Gastroesophageal sphincter (tissue), 4 donors: Measurements from ENCODE around the gene WNT7A. TPM values are rescaled to one million over a fixed set of nuclear protein-coding genes. Genes with fewer than 3 reads are reported as not detected.

Experiments
- ATAC-seq: fragments of 150-250 bp; one replicate; pipeline ENCODE4 v1.9.1; 2016; ENCODE audit warnings: mild to moderate bottlenecking, moderate library complexity
- H3K27ac ChIP-seq, 4 donors: fragments of 200-600 bp; sonication (generic) in 3 of 4; 1 replicate in 3 of 4; 2 replicates in 1 of 4; pipeline ENCODE4 v1.5.1; 2016 to 2019
- H3K27me3 ChIP-seq: fragments of 200-600 bp; sonication (generic); one replicate; pipeline ENCODE4 v1.5.1; 2019
- H3K36me3 ChIP-seq, 2 donors: fragments of 200-600 bp; sonication (generic); one replicate each; pipeline ENCODE4 v1.5.1; 2019; ENCODE audit warnings: control low read depth in 1 of 2
- H3K4me1 ChIP-seq, 3 donors: fragments of 200-600 bp; sonication (generic); 1 replicate in 2 of 3; 2 replicates in 1 of 3; pipeline ENCODE4 v1.5.1; 2016 to 2019; ENCODE audit warnings: control low read depth in 2 of 3
- H3K4me3 ChIP-seq, 2 donors: fragments of 200-600 bp; sonication (generic); one replicate each; pipeline ENCODE4 v1.5.1; 2019; ENCODE audit warnings: mild to moderate bottlenecking in 1 of 2, moderate library complexity in 1 of 2
- H3K9me3 ChIP-seq, 3 donors: fragments of 200-600 bp; sonication (generic); one replicate each; pipeline ENCODE4 v1.5.1; 2017 to 2019; ENCODE audit warnings: control low read depth in 2 of 3
- EP300 ChIP-seq: sonication (generic); formaldehyde crosslinking; IDR thresholded peaks from one replicate; pipeline ENCODE4 v1.6.1; 2017; ENCODE audit warnings: antibody characterized with exemption, mild to moderate bottlenecking
- POLR2A ChIP-seq, 2 donors: fragments of 450-650 bp; IDR thresholded peaks; one replicate each; pipeline ENCODE4 v1.6.1; 2017; ENCODE audit warnings: antibody characterized with exemption in 2 of 2, mild to moderate bottlenecking in 2 of 2, moderate library complexity in 1 of 2
- POLR2AphosphoS5 ChIP-seq: sonication (generic); formaldehyde crosslinking; IDR thresholded peaks from one replicate; pipeline ENCODE4 v1.6.1; 2017; ENCODE audit warnings: antibody characterized with exemption
- WGBS, 2 donors: methylation state at CpG; one replicate each; pipeline ENCODE4 v1.1.5; 2018; ENCODE audit warnings: low coverage in 1 of 2; 5-methylcytosine and 5-hydroxymethylcytosine counted together
- total RNA-seq, 4 donors: library from RNA; depleted of rRNA; stranded (reverse); fragments of >200 nt; gene quantifications; one replicate each; pipeline ENCODE4 v1.1.0, GENCODE V29; 2016
- TF ChIP-seq, protein P1 (sequence below), 4 experiments: fragments of 200-600 bp in 2 of 4; fragments of 450-650 bp in 2 of 4; sonication (generic) in 1 of 4; IDR thresholded peaks; one replicate each; pipeline ENCODE4 v1.5.1; 2017 to 2019; ENCODE audit warnings: antibody characterized with exemption in 4 of 4, mild to moderate bottlenecking in 2 of 4, moderate library complexity in 2 of 4

The WNT7A gene
- total RNA-seq, 4 donors from 2014 or later: 0.13 to 0.77 TPM; not detected in 2

DNA sequence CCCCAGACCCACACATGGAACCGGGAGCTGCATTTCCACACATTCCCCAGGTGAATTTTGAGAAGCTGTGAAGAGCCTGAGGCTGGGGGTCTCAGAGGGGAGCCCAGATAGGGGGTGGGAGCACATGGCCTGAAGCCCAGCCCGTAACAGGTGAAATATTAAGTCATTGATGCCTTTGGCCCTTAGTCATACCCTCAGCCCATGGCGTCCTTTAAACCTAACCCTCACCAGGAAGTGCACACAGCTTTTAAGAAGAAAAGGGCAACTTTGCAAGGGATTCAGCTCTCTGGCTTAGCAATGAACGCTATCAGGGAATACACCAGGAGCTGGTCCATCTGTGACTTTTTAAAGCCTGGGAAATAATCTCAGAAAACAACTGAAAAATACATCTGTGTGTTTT, 40.6 kb downstream of the WNT7A start:
- no peaks in the 10 kb centered on the region for H3K36me3 ChIP-seq
- no peaks in the 10 kb centered on the region for H3K4me1 ChIP-seq
- no peaks in the 10 kb centered on the region for H3K9me3 ChIP-seq
- TF ChIP-seq, protein P1, sequence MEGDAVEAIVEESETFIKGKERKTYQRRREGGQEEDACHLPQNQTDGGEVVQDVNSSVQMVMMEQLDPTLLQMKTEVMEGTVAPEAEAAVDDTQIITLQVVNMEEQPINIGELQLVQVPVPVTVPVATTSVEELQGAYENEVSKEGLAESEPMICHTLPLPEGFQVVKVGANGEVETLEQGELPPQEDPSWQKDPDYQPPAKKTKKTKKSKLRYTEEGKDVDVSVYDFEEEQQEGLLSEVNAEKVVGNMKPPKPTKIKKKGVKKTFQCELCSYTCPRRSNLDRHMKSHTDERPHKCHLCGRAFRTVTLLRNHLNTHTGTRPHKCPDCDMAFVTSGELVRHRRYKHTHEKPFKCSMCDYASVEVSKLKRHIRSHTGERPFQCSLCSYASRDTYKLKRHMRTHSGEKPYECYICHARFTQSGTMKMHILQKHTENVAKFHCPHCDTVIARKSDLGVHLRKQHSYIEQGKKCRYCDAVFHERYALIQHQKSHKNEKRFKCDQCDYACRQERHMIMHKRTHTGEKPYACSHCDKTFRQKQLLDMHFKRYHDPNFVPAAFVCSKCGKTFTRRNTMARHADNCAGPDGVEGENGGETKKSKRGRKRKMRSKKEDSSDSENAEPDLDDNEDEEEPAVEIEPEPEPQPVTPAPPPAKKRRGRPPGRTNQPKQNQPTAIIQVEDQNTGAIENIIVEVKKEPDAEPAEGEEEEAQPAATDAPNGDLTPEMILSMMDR (IDR thresholded peaks at IDR 0.05): no peak
- TF ChIP-seq POLR2AphosphoS5 (no peak), EP300 (no peak), POLR2A (IDR thresholded peaks at IDR 0.05) (no peak)
- ATAC-seq: no peak
- peaks cover 51% of the 10 kb centered on the region for H3K27me3 ChIP-seq
- WGBS, 2 donors: 50 to 54% methylated on average over 2 to 4 of the region's 4 CpGs
- H3K27ac ChIP-seq: no peak overlapping the region
- H3K4me3 ChIP-seq: no peak overlapping the region

DNA sequence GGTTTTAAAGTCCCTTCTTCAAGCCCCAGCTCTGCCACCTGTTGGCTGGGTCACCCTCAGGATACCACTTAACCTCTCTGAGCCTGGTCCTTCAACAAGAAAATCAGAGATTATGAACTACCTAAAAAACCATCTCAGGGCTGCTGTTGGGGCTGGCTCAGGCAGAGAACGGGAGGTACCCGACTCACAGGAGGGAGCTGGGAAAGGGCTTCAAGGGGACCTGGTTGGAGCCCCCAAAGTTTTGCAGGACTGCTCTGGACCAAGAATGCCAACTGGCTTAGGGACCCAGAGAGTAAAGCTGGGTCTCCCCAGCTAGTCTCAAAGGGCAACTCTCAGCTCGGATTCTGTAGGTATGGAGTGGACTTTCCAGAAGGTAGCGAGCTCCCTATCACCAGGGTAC, 41.5 kb downstream of the WNT7A start:
- Histone ChIP-seq H3K9me3 (no peaks in the 10 kb centered on the region), H3K27ac (no peak overlapping the region), H3K36me3 (no peaks in the 10 kb centered on the region), H3K4me1 (no peaks in the 10 kb centered on the region), H3K4me3 (no peak overlapping the region), H3K27me3 (peaks cover 51% of the 10 kb centered on the region)
- no peak for TF ChIP-seq POLR2A (IDR thresholded peaks at IDR 0.05)
- no peak for TF ChIP-seq EP300
- TF ChIP-seq, protein P1 (IDR thresholded peaks at IDR 0.05): no peak
- no peak for TF ChIP-seq POLR2AphosphoS5
- WGBS, 2 donors: 71% methylated on average over 2 of the region's 4 CpGs; no CpG with 5 or more reads in 1 of the 2 donors
- ATAC-seq: no peak

DNA sequence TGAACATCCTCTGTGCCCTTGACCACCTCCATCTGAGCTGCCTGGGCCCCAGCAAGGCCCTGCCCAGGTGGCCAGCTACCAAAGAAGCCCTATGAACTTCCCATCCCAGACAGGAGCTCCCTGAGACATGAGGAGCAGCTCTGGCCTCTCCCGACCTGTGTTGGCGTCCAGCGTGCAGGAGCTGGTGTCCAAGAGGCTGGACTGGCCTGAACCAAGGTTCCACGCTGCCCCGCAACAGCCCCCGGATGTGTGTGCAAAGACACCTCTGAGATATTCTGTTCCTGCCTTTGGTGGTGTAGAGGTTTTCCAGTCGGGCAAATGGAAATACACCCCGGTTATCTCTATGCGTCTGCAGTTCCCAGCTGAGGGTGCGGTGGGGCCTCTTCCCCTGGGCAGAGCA, 42.1 kb downstream of the WNT7A start:
- no peak overlapping the region for H3K27ac ChIP-seq
- no peak for TF ChIP-seq EP300
- TF ChIP-seq POLR2AphosphoS5: no peak
- no peak for TF ChIP-seq POLR2A (IDR thresholded peaks at IDR 0.05)
- TF ChIP-seq, protein P1 (IDR thresholded peaks at IDR 0.05): no peak
- no peak overlapping the region for H3K4me3 ChIP-seq
- WGBS, 2 donors: 40% methylated on average over 1 of the region's 10 CpGs; no CpG with 5 or more reads in 1 of the 2 donors
- no peaks in the 10 kb centered on the region for H3K9me3 ChIP-seq
- H3K27me3 ChIP-seq: peaks cover 51% of the 10 kb centered on the region
- H3K4me1 ChIP-seq: no peaks in the 10 kb centered on the region
- H3K36me3 ChIP-seq: no peaks in the 10 kb centered on the region
- ATAC-seq: no peak

DNA sequence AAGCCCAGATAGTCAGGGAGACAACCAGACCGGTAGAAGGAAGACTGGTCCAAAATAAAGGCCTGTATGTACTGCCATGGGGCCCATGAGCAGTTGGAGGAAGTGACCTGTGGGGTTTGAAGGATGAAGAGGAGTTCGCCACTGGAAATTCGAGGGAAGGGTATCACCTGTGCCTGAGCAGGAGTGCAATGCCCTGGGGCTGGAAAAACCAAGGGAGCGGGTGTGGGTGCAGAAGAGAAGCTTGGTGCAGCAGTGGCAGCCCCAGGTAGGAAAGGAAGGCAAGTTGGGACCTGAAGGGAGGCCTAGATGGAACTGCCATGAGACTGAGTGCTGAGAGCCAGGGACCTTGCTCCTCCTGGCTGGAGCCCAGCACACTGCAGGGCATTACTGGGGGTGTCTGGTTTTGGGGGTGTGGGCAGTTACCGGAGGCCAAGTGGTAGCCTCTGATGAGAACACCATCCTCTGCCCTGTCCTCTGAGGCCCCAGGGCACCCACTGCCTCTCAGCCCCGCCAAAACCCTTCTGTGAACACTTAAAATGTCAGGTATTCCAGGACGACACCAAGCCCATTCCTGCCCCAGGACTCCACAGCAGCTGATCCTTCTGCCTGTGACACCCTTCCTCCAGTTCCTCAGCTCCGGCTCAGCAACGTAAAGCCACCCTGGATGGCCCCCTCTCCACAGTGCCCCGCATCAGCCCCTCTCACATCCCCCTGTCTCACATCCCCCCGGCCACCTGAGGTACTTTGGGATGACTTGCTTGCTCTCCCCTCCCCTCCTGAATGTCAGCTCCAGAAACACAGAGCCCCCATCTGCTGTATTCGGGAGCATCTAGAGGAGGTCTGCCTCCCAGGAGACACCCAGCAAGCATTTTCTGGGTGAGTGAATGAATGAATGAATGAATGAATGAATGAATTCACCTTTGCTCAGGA, 42.9 kb downstream of the WNT7A start:
- Histone ChIP-seq H3K27me3 (peaks cover 45% of the 10 kb centered on the region), H3K36me3 (no peaks in the 10 kb centered on the region), H3K4me3 (no peak overlapping the region), H3K4me1 (no peaks in the 10 kb centered on the region), H3K27ac (no peak overlapping the region), H3K9me3 (no peaks in the 10 kb centered on the region)
- ATAC-seq: no peak
- no peak for TF ChIP-seq POLR2AphosphoS5
- TF ChIP-seq POLR2A (IDR thresholded peaks at IDR 0.05): no peak
- TF ChIP-seq, protein P1 (IDR thresholded peaks at IDR 0.05): no peak
- no peak for TF ChIP-seq EP300
- 69 to 92% methylated on average over 7 to 9 of the region's 12 CpGs for WGBS, 2 donors

DNA sequence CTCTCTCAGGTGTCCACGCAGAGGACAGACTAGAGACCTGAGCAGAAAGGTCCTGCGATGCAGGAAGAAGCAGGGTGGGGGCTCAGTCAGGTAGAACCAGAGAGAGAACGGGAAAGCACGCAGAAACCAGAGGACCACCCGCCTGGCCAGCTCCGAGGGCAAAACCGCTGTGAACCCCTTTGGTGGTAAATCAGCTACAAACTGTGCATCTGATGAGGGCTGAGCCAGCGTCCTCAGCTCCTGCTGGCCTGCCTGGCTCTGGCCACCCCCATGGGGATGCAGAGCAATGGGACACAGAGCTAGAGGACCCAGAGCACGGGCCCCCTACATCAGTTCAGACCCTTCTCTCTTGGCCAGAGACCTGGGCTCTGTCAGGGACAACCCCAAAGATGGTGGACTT, 44.6 kb downstream of the WNT7A start:
- no peaks in the 10 kb centered on the region for H3K9me3 ChIP-seq
- peaks cover 49% of the 10 kb centered on the region for H3K27me3 ChIP-seq

More for the DNA sequence above, 44.6 kb downstream of the WNT7A start:
- no peak for ATAC-seq
- TF ChIP-seq POLR2AphosphoS5: no peak
- TF ChIP-seq, protein P1 (IDR thresholded peaks at IDR 0.05): no peak
- no peak for TF ChIP-seq POLR2A (IDR thresholded peaks at IDR 0.05)
- TF ChIP-seq EP300: no peak
- Histone ChIP-seq H3K36me3 (no peaks in the 10 kb centered on the region), H3K4me1 (no peaks in the 10 kb centered on the region), H3K4me3 (no peak overlapping the region), H3K27ac (no peak overlapping the region)
- 55 to 84% methylated on average over 4 to 5 of the region's 9 CpGs for WGBS, 2 donors
